ENCODE results near the gene CHAC1. TPM values are rescaled to one million over a fixed set of nuclear protein-coding genes. Genes with fewer than 3 reads are reported as not detected.

Gene CHAC1
- total RNA-seq, 1 donor: 11.4 TPM

DNA sequence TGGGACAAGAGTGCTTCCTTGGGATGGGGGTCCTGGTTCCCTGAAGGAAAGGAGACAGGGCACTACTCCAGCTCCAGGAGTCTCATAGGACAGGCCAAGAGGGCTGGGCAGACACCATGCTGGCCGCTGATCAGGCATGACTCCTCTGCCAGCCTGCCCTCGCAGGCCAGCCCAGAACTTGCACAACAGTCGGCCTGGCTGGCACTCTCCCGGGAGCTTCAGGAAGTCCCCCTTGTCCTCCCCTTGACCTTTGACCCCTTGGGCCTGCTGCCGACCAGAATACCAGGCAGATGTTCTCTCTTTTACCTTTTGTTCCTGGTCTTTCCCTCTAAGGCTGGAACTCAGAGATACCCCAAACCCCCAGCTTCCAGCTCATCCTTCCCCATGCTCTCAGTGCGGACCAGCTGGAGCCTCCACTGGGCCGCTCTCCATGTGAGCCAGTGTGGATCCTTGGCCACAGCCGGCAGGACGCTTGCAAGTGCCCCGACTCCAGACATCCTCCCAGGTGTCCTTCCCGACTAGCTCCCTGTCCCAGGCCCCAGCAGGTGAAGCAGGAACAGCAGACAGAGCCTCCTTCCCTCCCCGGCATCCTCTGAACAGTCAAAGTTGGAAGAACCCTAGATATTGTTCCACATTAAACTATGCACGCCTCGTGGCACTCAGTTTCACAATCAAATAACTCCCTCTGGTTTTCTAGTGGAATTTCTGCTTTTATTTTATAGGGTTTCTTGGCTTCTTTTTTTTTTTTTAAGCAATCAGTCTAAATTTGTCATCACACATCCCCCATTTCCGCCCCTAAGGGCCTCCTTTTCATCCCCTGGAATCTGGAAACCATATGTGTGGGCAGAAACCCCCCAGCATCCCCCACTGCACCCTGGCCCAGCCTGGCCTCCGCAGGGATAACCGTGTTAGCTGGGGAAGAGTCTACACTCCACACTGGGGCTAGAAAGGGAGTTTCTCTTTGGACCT, 43.3 kb upstream of the CHAC1 start:
- no peak for TF ChIP-seq CTCF (IDR thresholded peaks at IDR 0.05; ENCODE audit: insufficient read depth, low read length)
- no peak overlapping the region for H3K4me3 ChIP-seq (ENCODE audit: low read depth, low read length)
- peak; percentile 27 for DNase-seq (ENCODE audit: low read depth)

DNA sequence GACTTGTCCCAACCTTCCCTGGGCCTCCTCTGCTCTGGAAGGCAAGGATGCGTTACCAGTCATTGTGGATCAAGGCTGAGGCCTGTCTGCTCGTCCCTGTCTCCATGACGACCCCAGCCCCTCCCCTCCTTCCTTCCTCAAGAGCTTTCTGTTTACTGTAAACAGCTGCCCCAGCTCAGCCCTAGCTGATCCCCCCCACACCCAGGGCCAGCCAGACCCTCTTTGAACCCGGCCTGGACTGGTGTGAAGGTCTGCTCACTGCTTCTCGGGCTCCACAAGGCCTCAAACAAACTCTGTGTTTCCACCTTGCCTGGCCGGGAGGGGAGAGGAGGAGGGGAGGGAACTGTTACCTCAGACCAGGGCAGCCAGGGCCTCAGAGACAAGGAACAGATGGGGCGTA, 42.1 kb upstream of the CHAC1 start:
- H3K4me3 ChIP-seq (ENCODE audit: low read depth, low read length): no peak overlapping the region
- no peak for DNase-seq (ENCODE audit: low read depth)
- TF ChIP-seq CTCF (IDR thresholded peaks at IDR 0.05; ENCODE audit: insufficient read depth, low read length): no peak

- TF ChIP-seq CTCF (IDR thresholded peaks at IDR 0.05; ENCODE audit: insufficient read depth, low read length): no peak
- no peak for DNase-seq (ENCODE audit: low read depth)
Measured at GRCh38 chr15:40911693-40912092, 41.6 kb upstream of the CHAC1 start.

DNA sequence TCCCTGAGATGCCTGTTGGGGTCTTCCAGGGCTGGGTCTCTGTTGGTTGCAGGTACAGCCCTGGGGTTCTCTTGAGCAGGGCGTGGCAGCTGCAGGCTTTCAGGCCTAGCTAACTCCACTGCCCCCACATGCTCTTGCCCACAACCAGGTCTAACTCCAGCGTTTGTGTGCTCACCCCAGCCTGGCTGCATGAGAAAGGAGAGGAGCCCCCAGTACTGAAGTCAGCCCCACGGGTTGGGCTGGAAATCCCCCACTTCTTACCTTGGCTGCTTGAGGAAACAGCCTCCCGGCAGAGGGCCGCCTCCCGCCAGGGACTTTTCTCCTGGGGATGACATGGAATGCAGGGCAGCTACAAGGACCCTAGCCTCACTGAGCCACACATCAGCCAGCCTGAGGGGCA, 40.8 kb upstream of the CHAC1 start:
- DNase-seq (ENCODE audit: low read depth): no peak
- TF ChIP-seq CTCF (IDR thresholded peaks at IDR 0.05; ENCODE audit: insufficient read depth, low read length): no peak
- H3K4me3 ChIP-seq (ENCODE audit: low read depth, low read length): no peak overlapping the region

More at GRCh38 chr15:40911693-40912092, 41.6 kb upstream of the CHAC1 start:
- no peak overlapping the region for H3K4me3 ChIP-seq (ENCODE audit: low read depth, low read length)

- DNase-seq (ENCODE audit: low read depth): no peak
- no peak overlapping the region for H3K4me3 ChIP-seq (ENCODE audit: low read depth, low read length)
- TF ChIP-seq CTCF (IDR thresholded peaks at IDR 0.05; ENCODE audit: insufficient read depth, low read length): no peak
Measured at GRCh38 chr15:40914013-40914412, 39.3 kb upstream of the CHAC1 start.

GRCh38 chr15:40914486-40914885, 38.8 kb upstream of the CHAC1 start:
- no peak for DNase-seq (ENCODE audit: low read depth)
- no peak for TF ChIP-seq CTCF (IDR thresholded peaks at IDR 0.05; ENCODE audit: insufficient read depth, low read length)
- H3K4me3 ChIP-seq (ENCODE audit: low read depth, low read length): no peak overlapping the region
